Lung (tissue), 12 donors: ENCODE measurements around the gene BTD. TPM values are rescaled to one million over a fixed set of nuclear protein-coding genes. Genes with fewer than 3 reads are reported as not detected.

Source experiments
- ATAC-seq: fragments of 200-7000 bp; cut with Tn5 transposase; one replicate; pipeline ENCODE4 v1.9.1; 2020; ENCODE audit warnings: moderate number of reproducible peaks; ENCODE audit not compliant: insufficient read depth, low FRiP score
- DNase-seq, 3 donors: peaks; one replicate each; pipeline ENCODE4 v3.0.0-alpha.2; 2013 to 2017
- H3K27ac ChIP-seq, 2 donors: one replicate each; pipeline ENCODE4 v1.5.1; 2013; ENCODE audit warnings: mild to moderate bottlenecking in 2 of 2, moderate library complexity in 2 of 2, control low read depth in 1 of 2, inconsistent platforms in 1 of 2, low read depth in 1 of 2, low read length in 1 of 2
- H3K27me3 ChIP-seq, 3 donors: one replicate each; pipeline ENCODE4 v1.5.1; 2013; ENCODE audit warnings: low read length in 2 of 3; ENCODE audit not compliant: control insufficient read depth in 3 of 3, insufficient read depth in 3 of 3
- H3K36me3 ChIP-seq, 4 donors: one replicate each; pipeline ENCODE4 v1.5.1; 2013; ENCODE audit warnings: low read length in 4 of 4, mild to moderate bottlenecking in 1 of 4, moderate library complexity in 1 of 4; ENCODE audit not compliant: control insufficient read depth in 4 of 4, insufficient read depth in 4 of 4
- H3K4me1 ChIP-seq, 5 donors: one replicate each; pipeline ENCODE4 v1.5.1; 2013; ENCODE audit warnings: low read length in 5 of 5, mild to moderate bottlenecking in 2 of 5, moderate library complexity in 1 of 5; ENCODE audit not compliant: control insufficient read depth in 5 of 5, insufficient read depth in 5 of 5
- H3K4me3 ChIP-seq: one replicate; pipeline ENCODE4 v1.5.1; 2013; ENCODE audit warnings: mild to moderate bottlenecking, control low read depth, moderate library complexity
- H3K9ac ChIP-seq, 2 donors: one replicate each; pipeline ENCODE4 v1.5.1; 2013; ENCODE audit warnings: low read length in 2 of 2, control low read depth in 1 of 2; ENCODE audit not compliant: insufficient read depth in 1 of 2
- H3K9me3 ChIP-seq, 4 donors: one replicate each; pipeline ENCODE4 v1.5.1; 2013; ENCODE audit warnings: low read length in 3 of 4, mild to moderate bottlenecking in 1 of 4, moderate library complexity in 1 of 4; ENCODE audit not compliant: control insufficient read depth in 4 of 4, insufficient read depth in 3 of 4
- WGBS, 2 donors: extraction: QIAGEN DNeasy Blood & Tissue Kit; methylation state at CpG; one replicate each; pipeline ENCODE4 v1.1.7; 2013; 5-methylcytosine and 5-hydroxymethylcytosine counted together
- polyA plus RNA-seq, 2 donors: library from polyadenylated mRNA; stranded (reverse); fragments of 200-250 nt; gene quantifications; one replicate each; pipeline ENCODE4 v1.2.1, GENCODE V29; 2013
- total RNA-seq, 2 donors: library from RNA; depleted of rRNA in 1 of 2; stranded (reverse); fragments of >200 nt in 1 of 2; gene quantifications; one replicate each; pipeline ENCODE4 v1.2.1, GENCODE V29; 2014 to 2021
- TF ChIP-seq, protein P1 (sequence below): IDR thresholded peaks from 2 replicates; pipeline ENCODE4 v1.5.1; 2012; ENCODE audit warnings: mild to moderate bottlenecking; ENCODE audit errors: control extremely low read depth, extremely low read depth
- donor health status: control.
- donor health status: control.
- donor health status: Bipolar disorder and iron deficiency.
- donor health status: healthy.
- donor health status: DM: yes; HTN: yes; CAD: no.

BTD gene
- total and polyA plus RNA-seq, 4 donors = 14.9 to 35.5 (median 18.7) TPM

DNA sequence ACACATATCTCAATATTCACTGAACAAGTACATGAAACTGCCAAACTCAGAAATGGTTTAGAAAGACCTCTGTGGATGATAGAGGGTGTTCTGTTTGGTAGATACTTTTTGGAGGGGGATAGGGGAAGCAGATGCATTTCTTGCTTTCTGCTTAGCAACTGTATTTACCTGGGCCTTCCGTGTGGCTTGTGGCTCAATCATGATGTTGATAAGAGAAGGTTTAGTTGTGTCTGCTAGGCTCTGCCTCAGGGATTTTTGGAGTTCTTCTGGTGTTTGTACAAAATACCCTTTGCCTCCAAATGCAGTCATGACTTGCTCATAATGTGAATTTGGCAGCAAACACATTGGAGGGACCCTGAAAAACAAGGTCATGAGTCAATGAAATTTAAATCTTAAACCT, 38.4 kb upstream of the BTD start:
- DNase-seq (no peak), ATAC-seq (no peak)
- Histone ChIP-seq H3K27me3 (no peaks in the 10 kb centered on the region), H3K27ac (no peak overlapping the region), H3K4me3 (no peak overlapping the region), H3K9ac (no peak overlapping the region), H3K4me1 (no peaks in the 10 kb centered on the region), H3K36me3 (peaks cover 10 to 37% (median 27%) of the 10 kb centered on the region in 4 donors), H3K9me3 (no peaks in the 10 kb centered on the region)
- TF ChIP-seq, protein P1, sequence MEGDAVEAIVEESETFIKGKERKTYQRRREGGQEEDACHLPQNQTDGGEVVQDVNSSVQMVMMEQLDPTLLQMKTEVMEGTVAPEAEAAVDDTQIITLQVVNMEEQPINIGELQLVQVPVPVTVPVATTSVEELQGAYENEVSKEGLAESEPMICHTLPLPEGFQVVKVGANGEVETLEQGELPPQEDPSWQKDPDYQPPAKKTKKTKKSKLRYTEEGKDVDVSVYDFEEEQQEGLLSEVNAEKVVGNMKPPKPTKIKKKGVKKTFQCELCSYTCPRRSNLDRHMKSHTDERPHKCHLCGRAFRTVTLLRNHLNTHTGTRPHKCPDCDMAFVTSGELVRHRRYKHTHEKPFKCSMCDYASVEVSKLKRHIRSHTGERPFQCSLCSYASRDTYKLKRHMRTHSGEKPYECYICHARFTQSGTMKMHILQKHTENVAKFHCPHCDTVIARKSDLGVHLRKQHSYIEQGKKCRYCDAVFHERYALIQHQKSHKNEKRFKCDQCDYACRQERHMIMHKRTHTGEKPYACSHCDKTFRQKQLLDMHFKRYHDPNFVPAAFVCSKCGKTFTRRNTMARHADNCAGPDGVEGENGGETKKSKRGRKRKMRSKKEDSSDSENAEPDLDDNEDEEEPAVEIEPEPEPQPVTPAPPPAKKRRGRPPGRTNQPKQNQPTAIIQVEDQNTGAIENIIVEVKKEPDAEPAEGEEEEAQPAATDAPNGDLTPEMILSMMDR = no peak
- WGBS, 2 donors = 94 to 95% methylated on average over 1 of the region's 1 CpG

DNA sequence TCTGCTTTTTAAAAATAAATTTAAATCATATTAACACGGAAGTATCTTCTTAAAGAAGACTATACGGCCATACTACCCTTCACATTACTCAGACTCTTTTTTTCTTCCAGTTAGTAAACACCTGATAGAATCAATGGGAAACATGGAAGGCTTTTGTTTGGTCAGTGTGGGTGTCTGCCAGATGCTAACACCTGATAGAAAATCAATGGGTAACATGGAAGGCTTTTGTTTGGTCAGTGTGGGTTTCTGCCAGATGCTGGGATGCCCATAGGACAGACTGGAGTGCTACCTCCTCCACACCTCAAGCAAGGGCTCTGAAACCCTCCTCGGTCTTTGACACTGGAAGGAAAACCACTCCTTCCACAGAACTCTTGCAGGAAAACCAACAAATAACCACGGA, 29.4 kb upstream of the BTD start:
- 68 to 74% methylated on average over 4 of the region's 4 CpGs for WGBS, 2 donors
- DNase-seq (no peak), ATAC-seq (no peak)
- Histone ChIP-seq H3K27ac (no peak overlapping the region), H3K36me3 (peaks cover 7 to 24% (median 11%) of the 10 kb centered on the region in 4 donors), H3K4me3 (no peak overlapping the region), H3K4me1 (no peaks in the 10 kb centered on the region), H3K27me3 (no peaks in the 10 kb centered on the region), H3K9me3 (no peaks in the 10 kb centered on the region), H3K9ac (no peak overlapping the region)
- TF ChIP-seq, protein P1 = no peak

GRCh38 chr3:15575446-15575845, 26.1 kb upstream of the BTD start:
- peaks cover 3 to 14% (median 6%) of the 10 kb centered on the region in 4 donors for H3K36me3 ChIP-seq
- WGBS, 2 donors = 94 to 95% methylated on average over 5 of the region's 5 CpGs

More at GRCh38 chr3:15575446-15575845, 26.1 kb upstream of the BTD start:
- DNase-seq (no peak), ATAC-seq (no peak)
- TF ChIP-seq, protein P1 = no peak
- no peaks in the 10 kb centered on the region for H3K4me1 ChIP-seq
- H3K9ac ChIP-seq = no peak overlapping the region
- H3K9me3 ChIP-seq = no peaks in the 10 kb centered on the region
- no peak overlapping the region for H3K27ac ChIP-seq
- H3K4me3 ChIP-seq = no peak overlapping the region
- H3K27me3 ChIP-seq = no peaks in the 10 kb centered on the region
